SK-N-SH (cell line): ENCODE data around the gene EDN3. TPM values are rescaled to one million over a fixed set of nuclear protein-coding genes. Genes with fewer than 3 reads are reported as not detected.

Experiments
- CTCF ChIA-PET: fragments of 300-600, 350-600 bp; formaldehyde crosslinking; extraction: SDS; loops from one replicate; lab custom pipeline; 2021; lab: Yijun Ruan, JAX
- POLR2A ChIA-PET: fragments of 350-600 bp; sonication (Branson Sonifier 250); formaldehyde crosslinking; extraction: SDS; loops from one replicate; lab custom pipeline; 2020; ENCODE audit warnings: antibody characterized with exemption, inconsistent platforms; lab: Yijun Ruan, JAX
- DNase-seq: peaks from one replicate; pipeline ENCODE4 v3.0.0; 2012
- H2AFZ ChIP-seq: fragments of 200-600 bp; sonication (generic); 2 replicates; pipeline ENCODE4 v1.8.1; 2016; ENCODE audit warnings: antibody characterized with exemption, mild to moderate bottlenecking, low read depth
- H3F3A ChIP-seq: fragments of 200-600 bp; sonication (generic); replicated peaks from 2 replicates; pipeline ENCODE3; 2016; ENCODE audit warnings: antibody characterized with exemption, mild to moderate bottlenecking; ENCODE audit not compliant: insufficient read depth
- H3K27ac ChIP-seq, 2 experiments: fragments of 200-500 bp in 1 of 2; fragments of 200-600 bp in 1 of 2; sonication (Bioruptor generic) in 1 of 2; sonication (generic), shearing (Covaris generic) in 1 of 2; 2 replicates each; pipeline versions ENCODE4 v1.5.1 to v1.6.1; 2014 to 2016; ENCODE audit warnings: low read depth in 2 of 2, inconsistent platforms in 1 of 2, low read length in 1 of 2, mild to moderate bottlenecking in 1 of 2, mixed read lengths in 1 of 2
- H3K27me3 ChIP-seq: fragments of 200-600 bp; sonication (generic), shearing (Covaris generic); 2 replicates; pipeline ENCODE4 v1.6.1; 2016; ENCODE audit warnings: mixed run types; ENCODE audit not compliant: insufficient read depth
- H3K36me3 ChIP-seq, 2 experiments: fragments of 200-500 bp in 1 of 2; fragments of 200-600 bp in 1 of 2; sonication (Bioruptor generic) in 1 of 2; sonication (generic) in 1 of 2; replicated peaks in 1 of 2; 2 replicates each; pipeline versions ENCODE3 to v1.5.1; 2014 to 2016; ENCODE audit warnings: low read length in 1 of 2, mild to moderate bottlenecking in 1 of 2; ENCODE audit not compliant: insufficient read depth in 2 of 2, control insufficient read depth in 1 of 2
- H3K4me1 ChIP-seq, 2 experiments: fragments of 200-500 bp in 1 of 2; fragments of 200-600 bp in 1 of 2; sonication (Bioruptor generic) in 1 of 2; sonication (generic), shearing (Covaris generic) in 1 of 2; 2 replicates each; pipeline versions ENCODE4 v1.5.1 to v1.6.1; 2014 to 2016; ENCODE audit warnings: low read depth in 1 of 2, low read length in 1 of 2, mixed run types in 1 of 2; ENCODE audit not compliant: insufficient read depth in 2 of 2, control insufficient read depth in 1 of 2
- H3K4me2 ChIP-seq: fragments of 200-600 bp; sonication (generic), shearing (Covaris generic); 2 replicates; pipeline ENCODE4 v1.6.1; 2017; ENCODE audit warnings: mixed run types
- H3K4me3 ChIP-seq, 2 experiments: fragments of 200-500 bp in 1 of 2; fragments of 200-600 bp in 1 of 2; sonication (Bioruptor generic) in 1 of 2; sonication (generic), shearing (Covaris generic) in 1 of 2; 2 replicates each; pipeline versions ENCODE4 v1.5.1 to v1.8.1; 2014 to 2016; ENCODE audit warnings: low read depth in 2 of 2, inconsistent platforms in 1 of 2, low read length in 1 of 2, mild to moderate bottlenecking in 1 of 2, mixed read lengths in 1 of 2, moderate library complexity in 1 of 2
- H3K79me2 ChIP-seq: fragments of 200-600 bp; sonication (generic); 2 replicates; pipeline ENCODE4 v1.8.1; 2017; ENCODE audit warnings: mild to moderate bottlenecking; ENCODE audit not compliant: insufficient read depth
- H3K9ac ChIP-seq: fragments of 200-600 bp; sonication (generic); 2 replicates; pipeline ENCODE4 v1.6.1; 2017; ENCODE audit warnings: mixed run types
- H3K9me2 ChIP-seq: fragments of 200-600 bp; sonication (generic); 2 replicates; pipeline ENCODE4 v1.6.1; 2017; ENCODE audit warnings: mixed run types
- H3K9me3 ChIP-seq: fragments of 200-600 bp; sonication (generic); 2 replicates; pipeline ENCODE4 v1.6.1; 2017; ENCODE audit warnings: mixed run types, mild to moderate bottlenecking, moderate library complexity
- H4K20me1 ChIP-seq: fragments of 200-600 bp; sonication (generic); 2 replicates; pipeline ENCODE4 v1.6.1; 2017; ENCODE audit warnings: mild to moderate bottlenecking, mixed run types; ENCODE audit not compliant: insufficient read depth
- ELF1 ChIP-seq: IDR thresholded peaks from 2 replicates; pipeline ENCODE4 v1.4.0; 2012
- FOXM1 ChIP-seq: IDR thresholded peaks from 2 replicates; pipeline ENCODE4 v1.4.0; 2012; ENCODE audit warnings: low read depth, mild to moderate bottlenecking
- GABPA ChIP-seq: IDR thresholded peaks from 2 replicates; pipeline ENCODE4 v1.4.0; 2012; ENCODE audit warnings: low read depth, mild to moderate bottlenecking
- GATA2 ChIP-seq: sonication (generic); formaldehyde crosslinking; IDR thresholded peaks from 2 replicates; pipeline ENCODE4 v1.5.0; 2020; ENCODE audit warnings: mild to moderate bottlenecking, missing genetic modification reagents
- NRF1 ChIP-seq: IDR thresholded peaks from 2 replicates; pipeline ENCODE4 v1.6.1; 2012; ENCODE audit warnings: low read depth, mild to moderate bottlenecking, low read length
- REST ChIP-seq: IDR thresholded peaks from 2 replicates; pipeline ENCODE4 v1.6.1; 2012; ENCODE audit warnings: mild to moderate bottlenecking, low read depth, low read length, moderate library complexity
- SMC3 ChIP-seq: IDR thresholded peaks from 2 replicates; pipeline ENCODE4 v1.6.1; 2012; ENCODE audit warnings: low read depth, low read length, improper control_type of control experiment
- ZBTB33 ChIP-seq: IDR thresholded peaks from 2 replicates; pipeline ENCODE4 v1.4.0; 2012; ENCODE audit warnings: low read depth, borderline replicate concordance
- WGBS: methylation state at CpG from one replicate; pipeline ENCODE4 v1.1.6; 2017; ENCODE audit warnings: low lambda C conversion rate; 5-methylcytosine and 5-hydroxymethylcytosine counted together
- polyA plus RNA-seq, 3 experiments: library from polyadenylated mRNA; depleted of rRNA; stranded (reverse); fragments of >200 nt; gene quantifications; 2 replicates each; pipeline ENCODE4 v1.2.3, GENCODE V29; 2012
- TF ChIP-seq, protein P1 (sequence below): fragments of 200-600 bp; sonication (generic); IDR thresholded peaks from 2 replicates; pipeline ENCODE4 v1.6.1; 2017; ENCODE audit warnings: antibody characterized with exemption, mild to moderate bottlenecking, moderate library complexity

EDN3 gene
- polyA plus RNA-seq, 1 of the 3 experiments (the other 2 are of a cell fraction) = 0.02 TPM

DNA sequence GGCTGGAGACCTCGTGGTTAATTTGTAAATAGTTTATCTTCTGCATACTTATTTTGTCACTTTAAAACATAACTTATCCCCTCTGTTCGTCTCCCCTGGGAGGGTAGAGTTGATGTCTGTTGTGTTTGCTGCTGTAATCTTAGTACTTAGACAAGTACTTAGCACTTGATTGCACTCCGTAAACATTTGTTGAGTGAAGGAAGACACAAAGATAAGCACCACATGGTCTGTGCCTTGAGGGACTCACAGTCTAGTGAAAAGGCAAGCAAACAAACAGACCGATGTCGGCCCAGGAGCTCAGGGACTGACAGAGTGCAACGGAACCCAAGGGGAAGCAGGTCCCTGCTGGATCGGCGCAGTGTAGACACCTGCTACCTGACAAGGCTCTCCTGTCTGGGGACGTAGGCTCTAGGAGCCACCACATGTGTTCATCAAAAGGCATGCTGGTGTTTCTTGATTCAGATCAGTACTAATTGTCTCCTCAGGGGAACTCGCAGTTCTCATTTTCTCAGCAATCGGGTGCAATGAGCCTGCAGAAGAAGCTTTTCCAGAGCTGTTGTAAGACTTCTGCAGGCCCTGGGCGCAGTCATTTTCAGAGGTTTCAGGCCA lies 31.4 kb downstream of the EDN3 start:
- Histone ChIP-seq H2AFZ (no peak overlapping the region), H3K4me1 (peaks cover 0 to 5% of the 10 kb centered on the region in 2 experiments; a peak in 1 of 4 replicates), H3K27ac (no peak overlapping the region), H3K4me2 (no peak overlapping the region), H4K20me1 (no peaks in the 10 kb centered on the region), H3K9me2 (no peaks in the 10 kb centered on the region), H3K36me3 (no peaks in the 10 kb centered on the region), H3K9me3 (no peaks in the 10 kb centered on the region), H3K9ac (no peak overlapping the region), H3K27me3 (no peaks in the 10 kb centered on the region), H3K79me2 (no peaks in the 10 kb centered on the region), H3F3A (no peaks in the 10 kb centered on the region), H3K4me3 (no peak overlapping the region)
- DNase-seq = no peak
- ChIA-PET CTCF (interaction anchor here (1.0 to 1.6 kb wide), 2 partner anchors 9 to 1932 kb away, joined by 3 read pairs; no protein-coding TSS in a partner anchor), POLR2A (no interaction called here)
- TF ChIP-seq REST (no peak), GATA2 (CRISPR knock-in tag) (no peak), GABPA (no peak), ELF1 (no peak), ZBTB33 (no peak), SMC3 (no peak), FOXM1 (no peak), NRF1 (no peak)
- TF ChIP-seq, protein P1, sequence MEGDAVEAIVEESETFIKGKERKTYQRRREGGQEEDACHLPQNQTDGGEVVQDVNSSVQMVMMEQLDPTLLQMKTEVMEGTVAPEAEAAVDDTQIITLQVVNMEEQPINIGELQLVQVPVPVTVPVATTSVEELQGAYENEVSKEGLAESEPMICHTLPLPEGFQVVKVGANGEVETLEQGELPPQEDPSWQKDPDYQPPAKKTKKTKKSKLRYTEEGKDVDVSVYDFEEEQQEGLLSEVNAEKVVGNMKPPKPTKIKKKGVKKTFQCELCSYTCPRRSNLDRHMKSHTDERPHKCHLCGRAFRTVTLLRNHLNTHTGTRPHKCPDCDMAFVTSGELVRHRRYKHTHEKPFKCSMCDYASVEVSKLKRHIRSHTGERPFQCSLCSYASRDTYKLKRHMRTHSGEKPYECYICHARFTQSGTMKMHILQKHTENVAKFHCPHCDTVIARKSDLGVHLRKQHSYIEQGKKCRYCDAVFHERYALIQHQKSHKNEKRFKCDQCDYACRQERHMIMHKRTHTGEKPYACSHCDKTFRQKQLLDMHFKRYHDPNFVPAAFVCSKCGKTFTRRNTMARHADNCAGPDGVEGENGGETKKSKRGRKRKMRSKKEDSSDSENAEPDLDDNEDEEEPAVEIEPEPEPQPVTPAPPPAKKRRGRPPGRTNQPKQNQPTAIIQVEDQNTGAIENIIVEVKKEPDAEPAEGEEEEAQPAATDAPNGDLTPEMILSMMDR = no peak
- 67% methylated on average over 10 of the region's 12 CpGs for WGBS
